ENCODE data around the gene SHOC2. TPM values are rescaled to one million over a fixed set of nuclear protein-coding genes. Genes with fewer than 3 reads are reported as not detected.

SHOC2 gene
- total and polyA plus RNA-seq, 2 of the 13 experiments (the other 11 are each of a cell fraction or from before 2014, with no cell fraction given): 8.6 to 25.5 TPM

DNA sequence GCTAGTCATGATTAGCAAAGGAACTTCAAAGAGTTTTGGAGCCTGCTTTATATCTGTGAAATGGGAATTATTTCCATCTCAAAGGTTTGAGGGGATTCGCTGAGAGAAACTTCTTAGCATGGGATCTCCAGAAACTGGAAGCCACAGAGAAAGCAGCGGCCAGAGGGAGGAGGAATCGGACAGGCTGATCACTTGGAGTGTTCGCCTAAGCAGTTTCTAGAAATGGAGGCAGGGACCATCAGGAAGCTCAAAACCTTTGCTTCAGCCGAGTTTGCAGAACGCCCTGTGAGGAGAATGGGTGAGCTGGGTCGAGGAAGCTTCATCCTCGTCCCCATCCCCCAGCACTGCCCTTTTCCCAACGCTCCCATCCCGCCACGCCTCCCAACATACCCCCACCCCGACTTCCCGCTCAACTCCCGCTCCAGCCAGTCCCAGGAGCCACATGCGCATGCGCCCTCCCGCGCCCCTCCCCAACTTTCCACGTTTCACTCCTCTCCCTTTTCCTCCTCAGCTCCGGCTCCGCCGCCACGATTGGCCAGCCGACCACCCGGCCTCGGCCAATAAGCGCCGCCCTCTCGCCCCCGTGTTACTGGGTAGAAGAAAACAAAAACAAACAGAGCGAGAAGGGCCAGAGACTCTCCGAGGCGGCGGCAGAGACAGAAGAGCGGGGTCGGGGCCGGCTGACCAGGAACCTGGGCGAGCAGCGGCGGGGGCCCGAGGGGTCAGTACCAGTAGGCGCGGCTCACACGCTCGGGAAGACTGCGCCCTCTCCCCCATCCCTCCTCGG, 47.9 kb upstream of the SHOC2 start, which contains the start of gene PDCD4 (continued):
- TF ChIP-seq ZNF280B (CRISPR knock-in tag; IDR thresholded peaks at IDR 0.05; ENCODE audit: borderline replicate concordance): no peak
- peak; percentile 57; the same call in 1 of the 2 replicates for TF ChIP-seq PAXIP1 (CRISPR knock-in tag; conservative IDR thresholded peaks at IDR 0.05)
- no peak for TF ChIP-seq ZNF772 (CRISPR knock-in tag; IDR thresholded peaks at IDR 0.05)
- TF ChIP-seq REPIN1 (CRISPR knock-in tag; IDR thresholded peaks at IDR 0.05; ENCODE audit: borderline replicate concordance, low read depth): 0 out of 2 replicates have a peak, but pooled peaks have one; percentile 0
- TF ChIP-seq ZNF143 (CRISPR knock-in tag; IDR thresholded peaks at IDR 0.05): no peak
- no peak for TF ChIP-seq ZNF569 (CRISPR knock-in tag; IDR thresholded peaks at IDR 0.05; ENCODE audit: borderline replicate concordance)
- TF ChIP-seq SAP130 (CRISPR knock-in tag; IDR thresholded peaks at IDR 0.05; ENCODE audit: low read depth): peak; percentile 48
- 0 out of 2 replicates have a peak, but pooled peaks have one; percentile 43 for TF ChIP-seq ELF3 (CRISPR knock-in tag; IDR thresholded peaks at IDR 0.05)
- TF ChIP-seq, protein P1, sequence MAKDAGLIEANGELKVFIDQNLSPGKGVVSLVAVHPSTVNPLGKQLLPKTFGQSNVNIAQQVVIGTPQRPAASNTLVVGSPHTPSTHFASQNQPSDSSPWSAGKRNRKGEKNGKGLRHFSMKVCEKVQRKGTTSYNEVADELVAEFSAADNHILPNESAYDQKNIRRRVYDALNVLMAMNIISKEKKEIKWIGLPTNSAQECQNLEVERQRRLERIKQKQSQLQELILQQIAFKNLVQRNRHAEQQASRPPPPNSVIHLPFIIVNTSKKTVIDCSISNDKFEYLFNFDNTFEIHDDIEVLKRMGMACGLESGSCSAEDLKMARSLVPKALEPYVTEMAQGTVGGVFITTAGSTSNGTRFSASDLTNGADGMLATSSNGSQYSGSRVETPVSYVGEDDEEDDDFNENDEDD (CRISPR knock-in tag; IDR thresholded peaks at IDR 0.05; ENCODE audit: borderline replicate concordance): peak; percentile 82; the same call in 1 of the 2 replicates
- TF ChIP-seq BCL3 (CRISPR knock-in tag; IDR thresholded peaks at IDR 0.05): 0 out of 2 replicates have a peak, but pooled peaks have one; percentile 59
- peak; percentile 23 for TF ChIP-seq TEAD3 (CRISPR knock-in tag; optimal IDR thresholded peaks at IDR 0.05; ENCODE audit: borderline replicate concordance)
- peak; percentile 7; the same call in 1 of the 2 replicates for TF ChIP-seq NFKBIZ (CRISPR knock-in tag; IDR thresholded peaks at IDR 0.05)
- TF ChIP-seq, protein P2, sequence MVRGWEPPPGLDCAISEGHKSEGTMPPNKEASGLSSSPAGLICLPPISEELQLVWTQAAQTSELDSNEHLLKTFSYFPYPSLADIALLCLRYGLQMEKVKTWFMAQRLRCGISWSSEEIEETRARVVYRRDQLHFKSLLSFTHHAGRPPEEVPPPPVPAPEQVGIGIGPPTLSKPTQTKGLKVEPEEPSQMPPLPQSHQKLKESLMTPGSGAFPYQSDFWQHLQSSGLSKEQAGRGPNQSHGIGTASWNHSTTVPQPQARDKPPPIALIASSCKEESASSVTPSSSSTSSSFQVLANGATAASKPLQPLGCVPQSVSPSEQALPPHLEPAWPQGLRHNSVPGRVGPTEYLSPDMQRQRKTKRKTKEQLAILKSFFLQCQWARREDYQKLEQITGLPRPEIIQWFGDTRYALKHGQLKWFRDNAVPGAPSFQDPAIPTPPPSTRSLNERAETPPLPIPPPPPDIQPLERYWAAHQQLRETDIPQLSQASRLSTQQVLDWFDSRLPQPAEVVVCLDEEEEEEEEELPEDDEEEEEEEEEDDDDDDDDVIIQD (CRISPR knock-in tag; IDR thresholded peaks at IDR 0.05; ENCODE audit: low read depth): peak; percentile 47; the same call in 1 of the 2 replicates
- TF ChIP-seq TAF15 (IDR thresholded peaks at IDR 0.05; ENCODE audit: low read depth, low read length, poor library complexity, severe bottlenecking): peak; percentile 54
- TF ChIP-seq ZNF768 (CRISPR knock-in tag; IDR thresholded peaks at IDR 0.05): peak; percentile 56; the same call in 1 of the 2 replicates
- peak; percentile 16; the same call in 1 of the 2 replicates for TF ChIP-seq ZNF546 (CRISPR knock-in tag; conservative IDR thresholded peaks at IDR 0.05)
- 0 out of 2 replicates have a peak, but pooled peaks have one; percentile 19 for TF ChIP-seq BCL6 (CRISPR knock-in tag; IDR thresholded peaks at IDR 0.05)
- TF ChIP-seq ZNF501 (CRISPR knock-in tag; IDR thresholded peaks at IDR 0.05): peak; percentile 52
